K562 (cell line): ENCODE data around the gene SCYL2. TPM values are rescaled to one million over a fixed set of nuclear protein-coding genes. Genes with fewer than 3 reads are reported as not detected.

Source experiments
- ATAC-seq: fragments of 200-7000 bp; cut with Tn5 transposase; 3 replicates; pipeline ENCODE4 v1.9.1; 2020; ENCODE audit warnings: moderate library complexity
- BruUV-seq: library from RNA; stranded (reverse); fragments of 400-500 nt; replicated peaks from 2 replicates; lab custom pipeline; 2021; lab: Mats Ljungman, UMichigan
- CTCF ChIA-PET: fragments of 300-600 bp; formaldehyde crosslinking; extraction: SDS; loops from one replicate; lab custom pipeline; 2021; ENCODE audit warnings: low intra/inter-chr PET ratio; lab: Yijun Ruan, JAX
- POLR2A ChIA-PET: fragments of 300-600, 350-650 bp; sonication (Branson Sonifier 250); formaldehyde crosslinking; extraction: SDS; loops from one replicate; lab custom pipeline; 2021; ENCODE audit warnings: antibody characterized with exemption, inconsistent platforms; lab: Yijun Ruan, JAX
- DNase-seq, 4 experiments: peaks; one replicate each; pipeline versions ENCODE4 v3.0.0 to v3.0.0-alpha.2; 2011 to 2018; ENCODE audit warnings: low spot score in 3 of 4, mixed read lengths in 3 of 4; ENCODE audit errors: extremely low read depth in 1 of 4
- FAIRE-seq: peaks from 2 replicates; lab custom pipeline; 2011; peaks lifted over from hg19 to GRCh38; lab: Jason Lieb, UNC
- H2AFZ ChIP-seq: 2 replicates; pipeline ENCODE4 v1.6.0; 2011; ENCODE audit warnings: low read depth, low read length, control low read depth, inconsistent platforms
- H3K27ac ChIP-seq: fragments of 200-600 bp; 3 replicates; pipeline ENCODE4 v1.8.0; 2011; ENCODE audit warnings: low read depth, mild to moderate bottlenecking, control low read depth, inconsistent platforms, low read length, moderate library complexity, mixed read lengths; ENCODE audit errors: extremely low read depth
- H3K27me3 ChIP-seq, 2 experiments: fragments of 300-600 bp in 1 of 2; 2 replicates in 1 of 2; 3 replicates in 1 of 2; pipeline versions ENCODE4 v1.6.0 to v1.8.0; 2011; ENCODE audit warnings: inconsistent platforms in 2 of 2, low read length in 2 of 2, mild to moderate bottlenecking in 1 of 2, mixed read lengths in 1 of 2, moderate library complexity in 1 of 2; ENCODE audit not compliant: control insufficient read depth in 2 of 2, insufficient read depth in 2 of 2
- H3K36me3 ChIP-seq: fragments of 300-600 bp; 3 replicates; pipeline ENCODE4 v1.8.0; 2011; ENCODE audit warnings: mild to moderate bottlenecking, low read length, inconsistent platforms; ENCODE audit not compliant: control insufficient read depth, insufficient read depth
- H3K4me1 ChIP-seq, 2 experiments: fragments of 200-600 bp in 1 of 2; replicated peaks in 1 of 2; 2 replicates in 1 of 2; 3 replicates in 1 of 2; pipeline versions ENCODE4 v1.5.1 to v1.8.0; 2011; ENCODE audit warnings: inconsistent platforms in 2 of 2, low read length in 2 of 2, mild to moderate bottlenecking in 1 of 2, mixed read lengths in 1 of 2, moderate library complexity in 1 of 2; ENCODE audit not compliant: control insufficient read depth in 2 of 2, insufficient read depth in 2 of 2
- H3K4me2 ChIP-seq: 2 replicates; pipeline ENCODE4 v1.6.1; 2011; ENCODE audit warnings: low read length, control low read depth, inconsistent platforms, mixed read lengths; ENCODE audit not compliant: insufficient read depth
- H3K4me3 ChIP-seq: fragments of 200-600 bp; sonication (generic), shearing (Covaris generic); 2 replicates; pipeline ENCODE4 v1.5.1; 2016; ENCODE audit warnings: control low read depth, inconsistent platforms
- H3K79me2 ChIP-seq: fragments of 200-600 bp; 3 replicates; pipeline ENCODE4 v1.8.0; 2011; ENCODE audit warnings: low read length, inconsistent platforms; ENCODE audit not compliant: control insufficient read depth, insufficient read depth
- H3K9ac ChIP-seq, 2 experiments: 2 replicates each; pipeline versions ENCODE4 v1.6.0 to v1.6.1; 2011; ENCODE audit warnings: low read depth in 2 of 2, low read length in 2 of 2, control low read depth in 1 of 2, inconsistent platforms in 1 of 2, mild to moderate bottlenecking in 1 of 2, mixed read lengths in 1 of 2; ENCODE audit not compliant: insufficient read depth in 1 of 2
- H3K9me1 ChIP-seq: one replicate; pipeline ENCODE4 v1.6.0; 2011; ENCODE audit warnings: inconsistent platforms, mild to moderate bottlenecking, low read length, moderate library complexity; ENCODE audit not compliant: control insufficient read depth, insufficient read depth
- H3K9me3 ChIP-seq: replicated peaks from 2 replicates; pipeline ENCODE4 v1.5.1; 2011; ENCODE audit warnings: low read depth, low read length, inconsistent platforms; ENCODE audit not compliant: control insufficient read depth, insufficient read depth
- H4K20me1 ChIP-seq: replicated peaks from 2 replicates; pipeline ENCODE4 v1.6.1; 2011; ENCODE audit warnings: low read length, inconsistent platforms, mixed read lengths; ENCODE audit not compliant: control insufficient read depth, insufficient read depth
- DEAF1 ChIP-seq: fragments of 450-650 bp; formaldehyde crosslinking; IDR thresholded peaks from 2 replicates; pipeline ENCODE4 v1.4.0; 2020; ENCODE audit warnings: mild to moderate bottlenecking, moderate library complexity
- ILK ChIP-seq: fragments of 450-650 bp; IDR thresholded peaks from 2 replicates; pipeline ENCODE4 v1.6.1; 2016; ENCODE audit warnings: missing genetic modification characterization, low read depth, mild to moderate bottlenecking, missing compliant biosample characterization, moderate library complexity, borderline replicate concordance
- KLF6 ChIP-seq: fragments of 250-450 bp; sonication (Bioruptor Pico); IDR thresholded peaks from 2 replicates; pipeline ENCODE4 v1.4.0; 2020; ENCODE audit warnings: mild to moderate bottlenecking, moderate library complexity, borderline replicate concordance
- MAFF ChIP-seq: IDR thresholded peaks from 2 replicates; pipeline ENCODE4 v1.6.1; 2012; ENCODE audit warnings: low read length, improper control_type of control experiment
- NR2C1 ChIP-seq, 2 experiments: fragments of 450-650 bp; IDR thresholded peaks; 2 replicates each; pipeline ENCODE4 v1.6.1; 2017; ENCODE audit warnings: mild to moderate bottlenecking in 2 of 2, antibody characterized with exemption in 1 of 2, inconsistent platforms in 1 of 2, missing compliant biosample characterization in 1 of 2, missing genetic modification characterization in 1 of 2
- NR2F6 ChIP-seq: fragments of 450-650 bp; formaldehyde crosslinking; IDR thresholded peaks from 2 replicates; pipeline ENCODE4 v1.4.0; 2020; ENCODE audit warnings: mild to moderate bottlenecking
- POLR3A ChIP-seq: IDR thresholded peaks from 2 replicates; pipeline ENCODE4 v1.6.1; 2011; ENCODE audit warnings: borderline replicate concordance, mild to moderate bottlenecking, moderate library complexity; ENCODE audit not compliant: insufficient read length, insufficient read depth; ENCODE audit errors: extremely low read depth
- WGBS: fragments of 100-300 bp; shearing (Covaris generic); methylation state at CpG from one replicate; pipeline ENCODE4 v1.1.6; 2016; ENCODE audit warnings: low coverage, mixed read lengths; ENCODE audit not compliant: insufficient coverage; ENCODE audit errors: missing lambda C conversion rate; 5-methylcytosine and 5-hydroxymethylcytosine counted together
- in situ Hi-C: fragments of 300-500 bp; cut with MboI; formaldehyde crosslinking; loops from 4 replicates; pipeline ENCODE4 v1.15.0; 2018; ENCODE audit warnings: inconsistent platforms, mixed read lengths
- intact Hi-C: fragments of 100-400 bp; cut with micrococcal nuclease; formaldehyde crosslinking; loops from 2 replicates; pipeline ENCODE4 v1.14.2; 2022
- polyA plus RNA-seq, 8 experiments: library from polyadenylated mRNA; depleted of rRNA in 4 of 8; stranded (reverse) in 5 of 8; unstranded in 3 of 8; fragments of >200 nt; fragmentation: Nextera tagmentation in 2 of 8; fragmentation: Illumina TruSeq in 1 of 8; extraction: Ambion mirVana in 2 of 8; extraction: Trizol in 1 of 8; gene quantifications; 2 replicates each; pipeline versions ENCODE4 v1.2.1 to v1.2.3, GENCODE V29; 2011 to 2014; ENCODE audit warnings: inconsistent platforms in 1 of 8, missing spikeins in 1 of 8
- total RNA-seq, 7 experiments: library from RNA; depleted of rRNA in 6 of 7; stranded (reverse); fragments of >200 nt in 6 of 7; fragmentation: Illumina TruSeq in 2 of 7; extraction: Trizol in 2 of 7; gene quantifications; 2 replicates each; pipeline versions ENCODE4 v1.2.1 to v1.2.3, GENCODE V29; 2011 to 2021; ENCODE audit warnings: low replicate concordance in 1 of 7
- TF ChIP-seq, protein P1 (sequence below): conservative IDR thresholded peaks from 2 replicates; pipeline ENCODE4 v1.6.1; 2011; ENCODE audit warnings: low read depth, mild to moderate bottlenecking, low read length; ENCODE audit not compliant: control insufficient read depth

Gene SCYL2
- total and polyA plus RNA-seq, 9 of the 15 experiments (the other 6 are each of a cell fraction or from before 2014, with no cell fraction given) = 9.9 to 49.0 (median 32.9) TPM

DNA sequence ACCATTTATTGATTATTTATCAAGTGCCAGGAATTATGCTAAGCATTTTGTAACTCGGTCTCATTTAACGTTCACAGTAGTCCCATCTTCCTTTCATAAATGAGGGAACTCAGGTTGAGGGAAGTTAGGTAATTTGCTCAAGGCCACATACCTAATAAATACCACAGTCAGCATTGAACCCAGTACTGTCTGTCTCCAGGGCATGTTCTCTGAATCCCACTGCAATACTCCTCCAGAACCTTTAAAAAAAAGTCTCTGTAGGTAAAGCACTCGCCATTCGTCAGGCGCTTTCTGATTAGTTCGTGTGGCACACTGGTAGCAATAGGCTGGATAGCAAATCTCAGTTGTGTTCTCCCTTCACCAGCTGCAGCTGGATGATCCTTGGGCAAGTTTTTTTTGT is 104.2 kb downstream of the SCYL2 start:
- Histone ChIP-seq H3K4me2 (no peak overlapping the region), H3K27ac (no peak overlapping the region), H3K9ac (no peak overlapping the region), H3K4me1 (no peaks in the 10 kb centered on the region), H3K9me1 (no peaks in the 10 kb centered on the region), H2AFZ (no peak overlapping the region), H3K36me3 (no peaks in the 10 kb centered on the region), H3K4me3 (no peak overlapping the region), H3K27me3 (peaks cover 2 to 21% of the 10 kb centered on the region in 2 experiments; a peak in 3 of 5 replicates), H3K9me3 (no peaks in the 10 kb centered on the region), H3K79me2 (no peaks in the 10 kb centered on the region), H4K20me1 (no peaks in the 10 kb centered on the region)
- BruUV-seq = no TSS peak
- intact Hi-C loops (no loop called here), in situ Hi-C loops (no loop called here)
- ATAC-seq (no peak), DNase-seq (no peak), FAIRE-seq (no peak)
- TF ChIP-seq KLF6 (no peak), ILK (tag) (no peak), POLR3A (no peak), MAFF (no peak), NR2C1 (IDR thresholded peaks at IDR 0.05) (no peak), NR2C1 (tag; IDR thresholded peaks at IDR 0.05) (no peak), DEAF1 (CRISPR knock-in tag) (no peak), NR2F6 (CRISPR knock-in tag) (no peak)
- TF ChIP-seq, protein P1, sequence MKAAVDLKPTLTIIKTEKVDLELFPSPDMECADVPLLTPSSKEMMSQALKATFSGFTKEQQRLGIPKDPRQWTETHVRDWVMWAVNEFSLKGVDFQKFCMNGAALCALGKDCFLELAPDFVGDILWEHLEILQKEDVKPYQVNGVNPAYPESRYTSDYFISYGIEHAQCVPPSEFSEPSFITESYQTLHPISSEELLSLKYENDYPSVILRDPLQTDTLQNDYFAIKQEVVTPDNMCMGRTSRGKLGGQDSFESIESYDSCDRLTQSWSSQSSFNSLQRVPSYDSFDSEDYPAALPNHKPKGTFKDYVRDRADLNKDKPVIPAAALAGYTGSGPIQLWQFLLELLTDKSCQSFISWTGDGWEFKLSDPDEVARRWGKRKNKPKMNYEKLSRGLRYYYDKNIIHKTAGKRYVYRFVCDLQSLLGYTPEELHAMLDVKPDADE = no peak
- ChIA-PET CTCF (no interaction called here), POLR2A (interaction anchor here (0.7 kb wide), 1 partner anchor 528 kb away, joined by 3 read pairs; no protein-coding TSS in a partner anchor)
- WGBS = 0% methylated on average over 6 of the region's 6 CpGs
